ENCODE results near the gene CRYBA2. TPM values are rescaled to one million over a fixed set of nuclear protein-coding genes. Genes with fewer than 3 reads are reported as not detected.

CRYBA2 gene
- total RNA-seq, 1 experiment from 2014 or later: 0.59 TPM

GRCh38 chr2:219022041-219022440, 28.8 kb upstream of the CRYBA2 start:
- no peaks in the 10 kb centered on the region for H3K36me3 ChIP-seq (ENCODE audit: control insufficient read depth, insufficient read depth, low read length)
- ChIA-PET CTCF (interaction anchor here (0.6 to 1.0 kb wide), 2 partner anchors 12 to 86 kb away, joined by 3 read pairs; no protein-coding TSS in a partner anchor), POLR2A (interaction anchor here (1.3 kb wide), 1 partner anchor 20 kb away, joined by 3 read pairs; no protein-coding TSS in a partner anchor)
- Mint-ChIP-seq H3K27me3 (ENCODE audit: insufficient read depth, unreplicated experiment) (peaks cover 2% of the 10 kb centered on the region), H3K27ac (ENCODE audit: unreplicated experiment) (no peak overlapping the region), H3K9me3 (ENCODE audit: unreplicated experiment) (no peaks in the 10 kb centered on the region), H3K4me3 (ENCODE audit: unreplicated experiment) (no peak overlapping the region), H3K36me3 (ENCODE audit: insufficient read depth, unreplicated experiment) (no peaks in the 10 kb centered on the region), H3K4me1 (ENCODE audit: low read depth, unreplicated experiment) (peaks cover 6% of the 10 kb centered on the region)
- intact Hi-C loops (cut with micrococcal nuclease; ENCODE audit: unreplicated experiment): no loop called here
- TF ChIP-seq CTCF (IDR thresholded peaks at IDR 0.05; ENCODE audit: insufficient read depth in 1 of 2, low read depth in 1 of 2, low read length in 1 of 2, severe bottlenecking in 1 of 2, unreplicated experiment in 1 of 2): no peak
- peaks cover 3% of the 10 kb centered on the region; the same call in 1 of the 2 replicates for H3K4me1 ChIP-seq
- no peaks in the 10 kb centered on the region for H3K9me3 ChIP-seq
- BruUV-seq (replicated peaks): no TSS peak
- no peak for DNase-seq
- H3K27me3 ChIP-seq (replicated peaks; ENCODE audit: control insufficient read depth, insufficient read depth, low read length): no peaks in the 10 kb centered on the region
- no peak overlapping the region for H3K4me3 ChIP-seq (ENCODE audit: low read depth, low read length)

GRCh38 chr2:219021591-219021990, 28.4 kb upstream of the CRYBA2 start:
- no TSS peak for BruUV-seq (replicated peaks)
- intact Hi-C loops (cut with micrococcal nuclease; ENCODE audit: unreplicated experiment): no loop called here
- peaks cover 2% of the 10 kb centered on the region for H3K27me3 Mint-ChIP-seq (ENCODE audit: insufficient read depth, unreplicated experiment)
- no peak for DNase-seq
- H3K4me1 Mint-ChIP-seq (ENCODE audit: low read depth, unreplicated experiment): peaks cover 6% of the 10 kb centered on the region
- Histone ChIP-seq H3K9me3 (no peaks in the 10 kb centered on the region), H3K27me3 (replicated peaks; ENCODE audit: control insufficient read depth, insufficient read depth, low read length) (no peaks in the 10 kb centered on the region), H3K4me1 (peaks cover 3% of the 10 kb centered on the region; the same call in 1 of the 2 replicates), H3K36me3 (ENCODE audit: control insufficient read depth, insufficient read depth, low read length) (no peaks in the 10 kb centered on the region), H3K4me3 (ENCODE audit: low read depth, low read length) (no peak overlapping the region)
- H3K27ac Mint-ChIP-seq (ENCODE audit: unreplicated experiment): no peak overlapping the region
- CTCF ChIA-PET: interaction anchor here (0.6 to 1.0 kb wide), 3 partner anchors 8 to 86 kb away, joined by 3 to 4 read pairs (median 3); no protein-coding TSS in a partner anchor
- no peak overlapping the region for H3K4me3 Mint-ChIP-seq (ENCODE audit: unreplicated experiment)
- no peak for TF ChIP-seq CTCF (IDR thresholded peaks at IDR 0.05; ENCODE audit: insufficient read depth in 1 of 2, low read depth in 1 of 2, low read length in 1 of 2, severe bottlenecking in 1 of 2, unreplicated experiment in 1 of 2)
- no peaks in the 10 kb centered on the region for H3K9me3 Mint-ChIP-seq (ENCODE audit: unreplicated experiment)
- POLR2A ChIA-PET: interaction anchor here (1.3 kb wide), 1 partner anchor 20 kb away, joined by 3 read pairs; no protein-coding TSS in a partner anchor
- no peaks in the 10 kb centered on the region for H3K36me3 Mint-ChIP-seq (ENCODE audit: insufficient read depth, unreplicated experiment)

GRCh38 chr2:219020604-219021365, 27.6 kb upstream of the CRYBA2 start:
- H3K4me1 Mint-ChIP-seq (ENCODE audit: low read depth, unreplicated experiment): peaks cover 6% of the 10 kb centered on the region
- no peak overlapping the region for H3K27ac Mint-ChIP-seq (ENCODE audit: unreplicated experiment)
- ChIA-PET CTCF (interaction anchor here (0.8 to 0.9 kb wide), 2 partner anchors 9 to 25 kb away, joined by 4 read pairs; no protein-coding TSS in a partner anchor), POLR2A (interaction anchor here (1.3 kb wide), 1 partner anchor 19 kb away, joined by 3 read pairs; no protein-coding TSS in a partner anchor)
- DNase-seq: no peak
- peaks cover 2% of the 10 kb centered on the region for H3K27me3 Mint-ChIP-seq (ENCODE audit: insufficient read depth, unreplicated experiment)
- no peaks in the 10 kb centered on the region for H3K9me3 Mint-ChIP-seq (ENCODE audit: unreplicated experiment)
- no peaks in the 10 kb centered on the region for H3K36me3 ChIP-seq (ENCODE audit: control insufficient read depth, insufficient read depth, low read length)
- intact Hi-C loops (cut with micrococcal nuclease; ENCODE audit: unreplicated experiment): no loop called here
- TF ChIP-seq CTCF (IDR thresholded peaks at IDR 0.05; ENCODE audit: insufficient read depth in 1 of 2, low read depth in 1 of 2, low read length in 1 of 2, severe bottlenecking in 1 of 2, unreplicated experiment in 1 of 2): no peak
- H3K4me1 ChIP-seq: peaks cover 3% of the 10 kb centered on the region; the same call in 1 of the 2 replicates
- no peaks in the 10 kb centered on the region for H3K9me3 ChIP-seq
- H3K4me3 ChIP-seq (ENCODE audit: low read depth, low read length): no peak overlapping the region
- no peak overlapping the region for H3K4me3 Mint-ChIP-seq (ENCODE audit: unreplicated experiment)
- no peaks in the 10 kb centered on the region for H3K27me3 ChIP-seq (replicated peaks; ENCODE audit: control insufficient read depth, insufficient read depth, low read length)
- no TSS peak for BruUV-seq (replicated peaks)
- H3K36me3 Mint-ChIP-seq (ENCODE audit: insufficient read depth, unreplicated experiment): no peaks in the 10 kb centered on the region
